T-helper 17 cell (primary cell): ENCODE measurements around the gene SND1. TPM values are rescaled to one million over a fixed set of nuclear protein-coding genes. Genes with fewer than 3 reads are reported as not detected.

Source experiments
- ATAC-seq: fragments of 150-1000 bp; cut with Tn5 transposase; 2 replicates; pipeline ENCODE4 v1.10.0; 2021; ENCODE audit warnings: mild to moderate bottlenecking, moderate library complexity
- DNase-seq, 3 donors: peaks; one replicate each; pipeline versions ENCODE4 v3.0.0 to v3.0.0-alpha.2; 2020 to 2021
- H3K9me3 ChIP-seq: one replicate; pipeline ENCODE4 v1.7.0; 2013; ENCODE audit warnings: low read length, mild to moderate bottlenecking; ENCODE audit not compliant: control insufficient read depth, poor library complexity, severe bottlenecking
- H3K27ac Mint-ChIP-seq: one replicate; pipeline ENCODE4 v1.8.0; 2022; ENCODE audit warnings: mild to moderate bottlenecking, moderate library complexity, mixed read lengths
- H3K27me3 Mint-ChIP-seq: one replicate; pipeline ENCODE4 v1.8.0; 2022; ENCODE audit warnings: mixed read lengths
- H3K36me3 Mint-ChIP-seq: one replicate; pipeline ENCODE4 v1.8.0; 2022; ENCODE audit warnings: low read depth, mixed read lengths
- H3K4me1 Mint-ChIP-seq: one replicate; pipeline ENCODE4 v1.8.0; 2022; ENCODE audit warnings: mild to moderate bottlenecking, mixed read lengths
- H3K4me3 Mint-ChIP-seq: one replicate; pipeline ENCODE4 v1.8.0; 2022; ENCODE audit warnings: mild to moderate bottlenecking, moderate library complexity, mixed read lengths
- total RNA-seq, 4 donors: library from RNA in 2 of 4; stranded (reverse) in 2 of 4; gene quantifications; one replicate each; pipeline ENCODE4 v1.2.3 and lab custom pipeline; 2022 to 2026

The SND1 gene
- total RNA-seq, 2 donors from 2014 or later: 201 to 208 TPM

DNA sequence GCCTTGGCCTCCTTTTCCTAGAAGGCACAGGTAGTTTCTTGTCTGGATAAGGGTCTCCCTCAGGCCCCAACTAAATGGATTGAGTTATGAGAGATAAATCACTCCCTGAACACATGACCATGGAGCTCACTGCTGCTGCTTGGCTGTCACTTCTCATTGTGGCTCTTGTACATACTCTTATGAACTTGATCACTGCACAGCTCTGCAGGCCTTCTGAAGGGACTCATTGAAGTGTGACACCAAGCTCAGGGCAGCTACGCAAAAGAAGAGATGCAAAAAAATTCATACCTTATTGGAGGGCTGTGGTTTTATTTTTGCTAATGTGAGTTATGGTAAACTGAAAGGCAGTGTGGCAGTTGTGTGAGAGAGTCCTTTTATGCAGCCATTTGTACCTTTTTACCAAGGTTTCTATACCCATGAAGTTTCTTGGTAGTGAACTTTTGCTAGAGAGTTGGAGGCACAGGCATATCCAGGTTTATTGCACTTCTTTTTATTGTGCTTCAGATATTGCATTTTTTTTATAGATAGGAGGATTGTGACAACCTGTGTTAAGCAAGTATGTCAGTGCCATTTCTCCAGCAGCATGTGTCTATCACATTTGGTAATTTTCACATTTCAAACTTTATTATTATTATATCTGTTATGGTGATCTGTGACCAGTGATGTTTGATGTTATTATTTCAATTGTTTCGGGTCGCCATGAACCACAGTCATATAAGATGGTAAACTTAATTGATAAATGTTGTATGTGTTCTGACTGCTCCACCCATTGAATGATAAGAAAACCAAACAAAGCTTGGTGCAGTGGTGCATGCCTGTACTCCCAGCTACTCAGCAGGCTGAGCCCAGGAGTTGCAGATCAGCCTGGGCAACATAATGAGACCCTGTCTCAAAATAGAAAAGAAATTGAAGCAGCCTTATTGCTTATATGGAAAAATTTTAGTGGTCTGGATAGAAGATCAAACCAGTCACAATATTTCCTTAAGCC lies 278.6 kb downstream of the SND1 start:
- DNase-seq (no peak), ATAC-seq (no peak)
- no peak overlapping the region for H3K4me3 Mint-ChIP-seq
- peaks cover 14% of the 10 kb centered on the region for H3K36me3 Mint-ChIP-seq
- peaks cover 23% of the 10 kb centered on the region for H3K4me1 Mint-ChIP-seq
- H3K27ac Mint-ChIP-seq: no peak overlapping the region
- no peaks in the 10 kb centered on the region for H3K9me3 ChIP-seq
- no peaks in the 10 kb centered on the region for H3K27me3 Mint-ChIP-seq

DNA sequence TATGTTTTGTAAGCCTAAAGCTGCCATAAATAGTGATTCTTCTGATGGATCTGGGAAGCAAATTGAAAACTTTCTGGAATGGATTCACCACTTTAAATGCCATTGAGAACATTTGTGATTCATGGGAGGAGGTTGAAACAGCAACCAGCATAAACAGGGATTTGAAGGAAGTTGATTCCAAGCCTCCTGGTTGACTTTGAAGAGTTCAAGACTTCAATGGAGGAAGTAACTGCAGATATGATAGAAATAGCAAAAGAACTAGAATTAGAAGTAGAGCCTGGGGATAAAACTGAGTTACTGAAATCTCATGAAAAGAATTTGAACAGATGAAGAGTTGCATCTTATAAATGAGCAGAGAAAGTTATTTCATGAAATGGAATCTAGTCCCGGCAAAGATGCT lies 280.1 kb downstream of the SND1 start:
- Mint-ChIP-seq H3K4me3 (no peak overlapping the region), H3K27me3 (no peaks in the 10 kb centered on the region), H3K36me3 (peaks cover 14% of the 10 kb centered on the region), H3K4me1 (peaks cover 20% of the 10 kb centered on the region), H3K27ac (no peak overlapping the region)
- DNase-seq (no peak), ATAC-seq (no peak)
- no peaks in the 10 kb centered on the region for H3K9me3 ChIP-seq

DNA sequence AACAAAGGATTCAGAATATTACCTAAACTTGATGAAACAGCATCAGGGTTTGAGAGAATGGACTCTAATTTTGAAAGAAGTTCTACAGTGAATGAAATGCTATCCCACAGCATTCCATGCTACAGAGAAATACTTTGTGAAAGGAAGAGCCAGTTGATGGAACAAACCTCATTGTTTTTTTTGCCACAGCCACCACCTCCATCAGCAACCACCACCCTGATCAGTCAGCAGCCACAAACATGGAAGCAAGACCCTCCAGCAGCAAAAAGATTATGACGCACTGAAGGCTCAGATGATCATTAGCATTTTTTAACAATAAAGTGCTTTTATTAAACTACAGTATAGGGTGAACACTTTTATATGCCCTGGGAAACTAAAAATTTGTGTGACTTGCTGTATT lies 280.5 kb downstream of the SND1 start:
- Mint-ChIP-seq H3K36me3 (peaks cover 14% of the 10 kb centered on the region), H3K27me3 (no peaks in the 10 kb centered on the region), H3K27ac (no peak overlapping the region), H3K4me3 (no peak overlapping the region), H3K4me1 (peaks cover 20% of the 10 kb centered on the region)
- ATAC-seq (no peak), DNase-seq (no peak)
- no peaks in the 10 kb centered on the region for H3K9me3 ChIP-seq

DNA sequence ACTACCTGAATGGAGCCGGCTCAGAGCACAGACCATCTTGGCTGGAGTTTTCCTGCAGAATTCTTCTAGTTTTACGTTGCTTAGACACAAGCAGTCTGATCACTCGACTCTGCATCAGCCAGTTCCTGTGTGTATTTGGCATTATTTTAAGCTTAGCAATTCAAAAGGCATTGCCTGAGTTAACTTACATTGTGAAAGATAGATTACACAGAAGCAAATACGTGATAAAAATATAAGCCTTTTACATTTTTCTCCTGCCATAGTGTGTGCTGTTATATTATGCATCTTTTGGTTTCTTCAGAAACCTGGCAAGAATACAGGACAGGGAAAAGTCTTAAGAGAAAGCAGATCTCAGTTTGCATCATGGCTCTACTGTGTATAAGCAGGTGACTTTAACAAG lies 281.2 kb downstream of the SND1 start:
- no peak overlapping the region for H3K4me3 Mint-ChIP-seq
- DNase-seq: no peak
- no peak overlapping the region for H3K27ac Mint-ChIP-seq
- peaks cover 14% of the 10 kb centered on the region for H3K36me3 Mint-ChIP-seq
- no peak for ATAC-seq
- no peaks in the 10 kb centered on the region for H3K27me3 Mint-ChIP-seq
- peaks cover 20% of the 10 kb centered on the region for H3K4me1 Mint-ChIP-seq
- no peaks in the 10 kb centered on the region for H3K9me3 ChIP-seq

DNA sequence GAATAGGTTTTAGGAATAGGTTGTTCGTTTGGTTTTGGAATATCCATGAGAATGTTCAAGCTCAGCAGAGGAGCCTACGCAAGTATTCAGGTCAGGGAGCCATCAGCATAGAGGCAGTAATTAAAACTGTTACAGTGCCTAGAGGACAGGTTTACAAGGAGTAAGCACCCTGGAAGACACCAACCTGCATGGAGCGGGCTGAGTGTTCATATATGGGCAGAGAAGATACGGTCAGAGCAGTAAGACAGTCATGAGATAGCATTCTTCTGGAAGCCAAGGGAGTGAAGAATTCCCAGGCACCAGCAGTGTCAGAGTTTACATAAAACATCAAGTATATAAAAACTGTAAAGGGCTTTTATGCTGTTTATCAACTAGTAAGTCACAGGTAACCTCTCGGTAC lies 282.7 kb downstream of the SND1 start:
- Mint-ChIP-seq H3K4me1 (peaks cover 19% of the 10 kb centered on the region), H3K27me3 (no peaks in the 10 kb centered on the region), H3K27ac (no peak overlapping the region), H3K36me3 (peaks cover 14% of the 10 kb centered on the region), H3K4me3 (no peak overlapping the region)
- no peak for DNase-seq
- no peaks in the 10 kb centered on the region for H3K9me3 ChIP-seq
- ATAC-seq: no peak

DNA sequence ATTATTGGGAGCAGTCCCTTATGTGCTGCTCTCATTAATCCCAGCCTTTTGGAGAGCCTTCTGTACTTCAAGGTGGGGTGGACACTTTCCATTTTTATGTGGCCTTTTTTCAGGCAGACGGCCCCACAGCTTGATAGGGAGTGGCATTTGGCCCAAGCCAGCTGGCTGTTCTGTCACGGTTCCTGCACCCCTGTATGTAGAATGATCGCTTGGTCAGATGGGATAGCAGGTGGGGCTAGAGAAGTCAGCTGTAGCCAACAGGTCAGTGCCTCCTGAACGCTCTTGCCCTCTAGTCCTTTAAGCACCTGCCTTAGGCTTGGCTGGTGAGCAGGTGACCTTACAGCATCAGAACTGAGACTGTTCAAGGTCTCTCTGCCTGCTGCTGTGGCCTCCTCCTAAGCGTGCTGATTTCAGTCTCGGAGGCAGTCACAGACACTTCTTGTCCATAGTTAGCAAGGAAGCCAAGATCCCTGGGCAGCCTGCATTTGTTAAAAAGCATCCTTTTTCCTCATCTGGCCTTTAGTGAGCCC lies 283.9 kb downstream of the SND1 start:
- H3K9me3 ChIP-seq: no peaks in the 10 kb centered on the region
- H3K4me3 Mint-ChIP-seq: no peak overlapping the region
- peaks cover 18% of the 10 kb centered on the region for H3K4me1 Mint-ChIP-seq
- DNase-seq (no peak), ATAC-seq (no peak)
- H3K27me3 Mint-ChIP-seq: no peaks in the 10 kb centered on the region
- peaks cover 7% of the 10 kb centered on the region for H3K36me3 Mint-ChIP-seq
- H3K27ac Mint-ChIP-seq: peak overlapping the region; percentile 72

DNA sequence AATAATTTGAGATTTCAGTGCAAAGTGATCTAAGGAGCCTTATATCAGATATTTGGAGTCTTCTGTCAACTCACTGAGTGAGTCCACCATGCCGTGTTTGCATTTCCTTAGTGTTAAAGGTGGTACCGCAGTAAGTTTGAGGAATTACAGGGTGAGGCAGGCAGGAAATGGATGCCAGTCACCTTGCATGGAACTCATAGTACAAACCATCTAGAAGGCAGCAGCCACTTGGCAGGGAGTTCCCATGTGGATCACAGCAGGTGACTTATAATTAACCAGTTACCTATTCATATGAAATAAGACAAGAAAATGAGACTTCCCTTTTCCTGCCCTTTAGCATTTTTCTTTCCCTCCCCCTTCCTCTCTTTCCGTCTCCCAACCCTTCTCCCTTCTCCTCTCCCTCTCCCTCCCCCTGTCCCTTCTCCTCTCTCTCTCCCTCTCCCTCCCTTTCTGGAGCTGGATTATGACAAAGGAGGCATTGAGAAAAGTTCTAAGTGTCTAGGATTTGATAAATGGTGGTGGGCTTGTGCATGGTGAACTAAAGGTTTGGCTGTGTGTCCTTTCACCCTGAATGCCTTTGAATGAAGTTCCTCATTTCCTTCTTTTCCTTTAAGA lies 285.2 kb downstream of the SND1 start:
- H3K27me3 Mint-ChIP-seq: no peaks in the 10 kb centered on the region
- no peaks in the 10 kb centered on the region for H3K9me3 ChIP-seq
- H3K4me3 Mint-ChIP-seq: no peak overlapping the region
- H3K36me3 Mint-ChIP-seq: peaks cover 4% of the 10 kb centered on the region
- ATAC-seq (no peak), DNase-seq (no peak)
- H3K4me1 Mint-ChIP-seq: peaks cover 20% of the 10 kb centered on the region
- H3K27ac Mint-ChIP-seq: no peak overlapping the region

DNA sequence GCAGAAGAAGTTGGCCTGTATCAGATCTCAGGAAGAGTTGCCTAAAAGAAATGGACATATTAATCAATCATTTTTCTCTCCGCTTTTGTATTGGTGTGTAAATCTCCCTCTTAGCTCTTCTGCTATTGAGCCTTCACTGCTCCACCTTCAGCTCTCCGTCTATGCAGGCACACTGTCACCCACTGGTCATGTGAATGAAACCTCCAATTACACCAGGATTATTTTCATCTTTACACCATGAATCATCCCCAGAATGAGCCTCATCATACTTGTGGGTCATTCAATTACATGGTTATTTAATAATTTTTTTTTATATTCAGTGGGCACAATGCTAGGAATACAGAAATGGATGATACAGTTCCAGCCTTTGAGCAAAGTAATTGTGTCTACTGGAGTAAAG lies 286.6 kb downstream of the SND1 start:
- Mint-ChIP-seq H3K27ac (no peak overlapping the region), H3K36me3 (peaks cover 4% of the 10 kb centered on the region), H3K4me1 (peaks cover 18% of the 10 kb centered on the region), H3K4me3 (no peak overlapping the region), H3K27me3 (no peaks in the 10 kb centered on the region)
- ATAC-seq (no peak), DNase-seq (no peak)
- H3K9me3 ChIP-seq: no peaks in the 10 kb centered on the region

DNA sequence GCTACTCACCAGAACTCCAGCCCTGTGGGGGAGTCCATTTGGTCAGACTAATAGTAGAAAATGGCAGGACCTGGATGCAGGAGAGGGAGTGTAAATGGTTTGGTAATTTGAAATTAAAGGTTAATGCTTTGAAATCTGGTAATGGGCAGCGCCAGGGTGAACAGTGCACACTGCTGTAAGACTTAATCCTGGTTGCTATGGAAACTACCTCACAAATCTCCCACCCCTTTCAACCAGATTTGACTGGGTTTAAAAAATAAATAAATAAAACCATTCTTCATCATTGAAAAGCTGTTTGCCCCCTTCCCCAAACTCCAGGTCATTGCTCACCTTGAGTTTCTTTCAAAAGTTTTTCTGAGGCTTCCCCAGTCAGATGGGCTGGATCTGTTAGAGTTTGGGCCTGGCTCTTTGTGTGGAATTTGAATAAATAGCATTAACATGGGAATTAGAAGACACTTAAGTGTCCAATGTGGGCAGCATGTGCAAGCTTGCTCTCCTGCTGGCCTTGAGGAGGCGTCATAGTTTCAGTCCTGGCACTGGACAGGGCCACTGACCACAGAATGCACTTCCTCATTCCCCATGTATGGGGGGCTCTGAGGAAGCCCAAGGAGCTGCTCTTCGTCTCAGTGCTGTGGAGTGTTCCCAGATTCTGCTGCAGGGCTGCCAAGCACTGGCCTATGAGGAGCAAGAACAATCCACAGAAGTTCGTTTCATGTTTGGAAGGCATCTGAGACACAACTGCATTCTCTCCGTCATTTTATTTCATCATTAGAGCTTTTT lies 288.6 kb downstream of the SND1 start:
- H3K9me3 ChIP-seq: no peaks in the 10 kb centered on the region
- H3K4me1 Mint-ChIP-seq: peaks cover 11% of the 10 kb centered on the region
- H3K27me3 Mint-ChIP-seq: no peaks in the 10 kb centered on the region
- H3K4me3 Mint-ChIP-seq: no peak overlapping the region
- H3K36me3 Mint-ChIP-seq: peaks cover 2% of the 10 kb centered on the region
- H3K27ac Mint-ChIP-seq: no peak overlapping the region
- ATAC-seq: no peak
- DNase-seq: no peak

DNA sequence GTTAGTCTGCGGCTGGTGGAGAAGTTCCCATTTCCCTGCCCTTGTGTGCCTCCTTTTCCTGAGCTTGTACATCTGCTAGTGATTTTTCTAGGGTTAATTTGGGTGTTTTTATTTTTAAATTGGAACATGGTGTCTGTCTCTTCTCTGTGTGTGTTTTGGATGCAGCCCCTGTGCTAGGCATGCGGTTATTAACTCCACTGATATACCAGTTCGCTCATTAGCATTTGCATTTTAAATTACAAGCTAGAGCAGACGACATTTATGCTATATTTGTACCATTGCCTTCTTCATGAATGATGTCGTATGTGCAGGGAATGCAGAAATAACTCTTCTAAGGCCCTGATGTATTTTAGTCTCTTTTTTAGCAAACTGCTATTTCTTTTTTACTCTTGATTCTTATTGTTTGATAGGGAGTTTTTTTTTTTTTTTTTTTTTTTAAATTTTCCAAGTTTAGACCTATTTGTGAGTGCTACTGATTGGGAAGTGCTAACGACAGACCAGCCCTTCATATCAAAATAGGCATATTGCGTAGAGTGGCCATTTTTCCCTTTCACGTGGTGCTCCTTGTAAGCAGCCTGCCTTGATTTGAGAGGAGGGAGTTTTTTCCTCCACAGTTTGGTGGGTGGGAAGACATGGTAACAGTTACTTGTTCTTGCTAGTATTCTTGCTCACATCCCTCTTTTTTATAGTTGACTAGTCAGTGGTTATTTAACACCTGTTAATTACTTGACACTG lies 289.6 kb downstream of the SND1 start:
- peaks cover 2% of the 10 kb centered on the region for H3K36me3 Mint-ChIP-seq
- no peak overlapping the region for H3K4me3 Mint-ChIP-seq
- ATAC-seq: no peak
- no peaks in the 10 kb centered on the region for H3K9me3 ChIP-seq
- DNase-seq: no peak
- peaks cover 12% of the 10 kb centered on the region for H3K4me1 Mint-ChIP-seq
- no peak overlapping the region for H3K27ac Mint-ChIP-seq
- H3K27me3 Mint-ChIP-seq: no peaks in the 10 kb centered on the region

DNA sequence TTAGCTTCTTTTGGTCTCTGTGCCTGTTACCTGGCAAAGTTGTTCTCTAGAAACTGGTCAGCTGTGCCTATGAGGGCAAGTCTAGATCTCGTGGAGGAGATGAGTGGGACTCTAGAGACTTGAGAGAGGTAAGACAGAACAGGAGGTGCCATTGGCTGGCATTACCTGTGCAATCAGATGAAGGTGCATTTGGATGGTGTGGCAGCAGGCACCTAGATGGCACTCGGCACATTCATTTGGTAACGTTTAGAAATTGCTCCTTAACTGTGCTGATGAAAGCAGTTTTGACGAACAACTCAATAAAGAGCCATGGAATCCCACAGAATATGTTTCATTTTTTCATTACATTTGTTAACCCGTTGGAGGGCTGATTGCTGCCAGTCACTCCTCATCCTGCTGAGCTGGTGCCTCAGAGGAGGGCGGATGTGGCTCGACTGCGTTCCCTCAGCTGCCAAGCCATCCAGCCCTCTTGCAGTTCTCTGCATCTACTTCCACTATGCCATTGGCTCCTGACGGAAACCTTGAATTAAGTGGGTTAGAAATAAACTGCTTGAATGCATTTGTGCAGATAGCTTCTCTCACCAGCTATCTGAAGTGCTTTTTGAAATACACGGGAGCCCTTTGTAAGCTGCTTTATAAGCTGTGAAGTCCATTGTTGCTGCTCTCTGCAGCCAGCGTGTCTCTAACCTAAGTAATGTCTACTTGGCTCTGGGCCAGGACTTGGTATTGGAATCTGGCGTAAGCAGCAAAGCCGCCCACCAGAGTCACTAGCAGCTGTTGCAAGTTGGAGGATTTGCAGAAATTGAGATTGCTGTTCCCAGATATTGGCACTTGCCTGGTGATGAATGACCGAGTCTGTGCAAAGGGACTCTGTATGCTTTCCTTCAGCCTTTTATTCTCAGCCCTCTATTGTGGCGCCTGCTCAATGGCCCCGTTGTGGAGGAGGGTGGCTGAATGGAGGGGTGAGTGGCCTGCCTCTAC lies 291.8 kb downstream of the SND1 start:
- ATAC-seq: no peak

DNA sequence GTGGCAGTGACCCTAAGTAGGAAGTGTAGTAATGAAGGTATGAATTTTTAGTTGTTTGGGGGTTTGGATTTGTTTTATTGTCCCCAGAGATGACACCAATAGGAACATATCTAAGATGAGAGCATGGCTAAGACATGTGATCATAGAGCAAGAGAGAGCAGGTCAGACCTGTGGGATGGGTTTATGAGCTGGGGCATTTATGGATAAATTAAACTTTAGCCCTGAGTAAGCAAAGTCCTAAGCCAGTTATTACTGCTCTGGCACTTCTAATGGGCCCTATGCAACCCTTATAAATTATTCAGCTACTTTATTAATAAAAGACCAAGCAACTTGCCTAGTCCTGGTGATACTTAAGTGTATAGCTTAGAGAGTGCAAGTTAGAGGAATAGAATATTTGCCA lies 294.1 kb downstream of the SND1 start:
- H3K4me3 Mint-ChIP-seq: no peak overlapping the region
- H3K36me3 Mint-ChIP-seq: peaks cover 2% of the 10 kb centered on the region
- H3K27me3 Mint-ChIP-seq: no peaks in the 10 kb centered on the region
- peaks cover 12% of the 10 kb centered on the region for H3K4me1 Mint-ChIP-seq
- DNase-seq (no peak), ATAC-seq (no peak)
- H3K27ac Mint-ChIP-seq: no peak overlapping the region
- H3K9me3 ChIP-seq: no peaks in the 10 kb centered on the region

More for the DNA sequence above, 291.8 kb downstream of the SND1 start:
- H3K36me3 Mint-ChIP-seq: peaks cover 2% of the 10 kb centered on the region
- no peaks in the 10 kb centered on the region for H3K9me3 ChIP-seq
- H3K4me3 Mint-ChIP-seq: no peak overlapping the region
- no peak for DNase-seq
- no peak overlapping the region for H3K27ac Mint-ChIP-seq
- peaks cover 13% of the 10 kb centered on the region for H3K4me1 Mint-ChIP-seq
- no peaks in the 10 kb centered on the region for H3K27me3 Mint-ChIP-seq
